CD4-positive, alpha-beta T cell (primary cell): Measurements from ENCODE around the gene ADARB2. TPM values are rescaled to one million over a fixed set of nuclear protein-coding genes. Genes with fewer than 3 reads are reported as not detected.

Experiments
- ATAC-seq: fragments of 200-7000 bp; cut with Tn5 transposase; one replicate; pipeline ENCODE4 v1.10.0; 2022; ENCODE audit warnings: mild to moderate bottlenecking; ENCODE audit not compliant: poor library complexity
- CTCF ChIA-PET: fragments of 350-600 bp; sonication (Branson Sonifier 250); formaldehyde crosslinking; loops from one replicate; lab custom pipeline; 2021; ENCODE audit warnings: antibody characterized with exemption, inconsistent platforms; lab: Charles Lee
- POLR2A ChIA-PET: fragments of 350-600 bp; sonication (Branson Sonifier 250); formaldehyde crosslinking; loops from one replicate; lab custom pipeline; 2021; ENCODE audit warnings: antibody characterized with exemption, inconsistent platforms; lab: Charles Lee
- DNase-seq, 14 experiments: peaks; one replicate each; pipeline ENCODE4 v3.0.0-alpha.2; 2013 to 2020; ENCODE audit warnings: mixed read lengths in 2 of 14
- H3K27ac ChIP-seq, 2 donors: one replicate each; pipeline versions ENCODE4 v1.5.1 to v1.7.0; 2013; ENCODE audit warnings: low read length in 2 of 2, low read depth in 1 of 2, mild to moderate bottlenecking in 1 of 2
- H3K27me3 ChIP-seq, 2 experiments: 1 replicate in 1 of 2; 2 replicates in 1 of 2; pipeline versions ENCODE4 v1.6.1 to v1.7.0; 2013; ENCODE audit warnings: low read length in 2 of 2, control low read depth in 1 of 2, mild to moderate bottlenecking in 1 of 2, moderate library complexity in 1 of 2; ENCODE audit not compliant: insufficient read depth in 2 of 2, control insufficient read depth in 1 of 2
- H3K36me3 ChIP-seq: one replicate; pipeline ENCODE4 v1.6.1; 2013; ENCODE audit warnings: low read length, control low read depth; ENCODE audit not compliant: insufficient read depth
- H3K4me1 ChIP-seq: one replicate; pipeline ENCODE4 v1.6.1; 2013; ENCODE audit warnings: low read length, control low read depth; ENCODE audit not compliant: insufficient read depth
- H3K4me3 ChIP-seq: one replicate; pipeline ENCODE4 v1.5.1; 2013; ENCODE audit warnings: mild to moderate bottlenecking, low read length, moderate library complexity
- H3K9me3 ChIP-seq, 2 experiments: 1 replicate in 1 of 2; 2 replicates in 1 of 2; pipeline versions ENCODE4 v1.6.1 to v1.7.0; 2013; ENCODE audit warnings: low read length in 2 of 2, mild to moderate bottlenecking in 2 of 2, control low read depth in 1 of 2, moderate library complexity in 1 of 2; ENCODE audit not compliant: control insufficient read depth in 1 of 2, insufficient read depth in 1 of 2
- H3K27ac Mint-ChIP-seq: one replicate; pipeline ENCODE4 v1.8.0; 2020; ENCODE audit warnings: mixed read lengths
- H3K27me3 Mint-ChIP-seq: one replicate; pipeline ENCODE4 v1.8.0; 2021; ENCODE audit warnings: mixed read lengths
- H3K36me3 Mint-ChIP-seq: one replicate; pipeline ENCODE4 v1.8.0; 2021; ENCODE audit warnings: low read depth, mixed read lengths
- H3K4me1 Mint-ChIP-seq: one replicate; pipeline ENCODE4 v1.8.0; 2021; ENCODE audit warnings: low read depth, mixed read lengths
- H3K4me3 Mint-ChIP-seq: one replicate; pipeline ENCODE4 v1.8.0; 2020; ENCODE audit warnings: mild to moderate bottlenecking, mixed read lengths
- H3K9me3 Mint-ChIP-seq: one replicate; pipeline ENCODE4 v1.8.0; 2020; ENCODE audit warnings: mixed read lengths
- intact Hi-C, 2 experiments: fragments of 100-400 bp; cut with DNase I in 1 of 2; cut with micrococcal nuclease in 1 of 2; formaldehyde crosslinking; loops; one replicate each; pipeline versions ENCODE4 v1.15.1 to v1.9.0; 2023 to 2025; cut with DNase I, micrococcal nuclease
- total RNA-seq, 174 experiments: library from RNA in 2 of 174; stranded (reverse) in 2 of 174; gene quantifications; one replicate each; pipeline ENCODE4 v1.2.3 and lab custom pipeline; 2021 to 2026
- TF ChIP-seq, protein P1 (sequence below): fragments of 200-600 bp; IDR thresholded peaks from one replicate; pipeline ENCODE4 v1.8.0; 2022; ENCODE audit warnings: antibody characterized with exemption, mild to moderate bottlenecking

ADARB2 gene
- total RNA-seq, 2 experiments from 2014 or later = 0.14 TPM; not detected in 1

GRCh38 chr10:1295756-1296480, 441.4 kb downstream of the ADARB2 start:
- peaks cover 0 to 7% of the 10 kb centered on the region in 2 experiments for H3K27me3 ChIP-seq
- H3K36me3 Mint-ChIP-seq = no peaks in the 10 kb centered on the region
- H3K4me3 ChIP-seq = no peak overlapping the region
- H3K9me3 ChIP-seq = peaks cover 0 to 7% of the 10 kb centered on the region in 2 experiments
- TF ChIP-seq, protein P1, sequence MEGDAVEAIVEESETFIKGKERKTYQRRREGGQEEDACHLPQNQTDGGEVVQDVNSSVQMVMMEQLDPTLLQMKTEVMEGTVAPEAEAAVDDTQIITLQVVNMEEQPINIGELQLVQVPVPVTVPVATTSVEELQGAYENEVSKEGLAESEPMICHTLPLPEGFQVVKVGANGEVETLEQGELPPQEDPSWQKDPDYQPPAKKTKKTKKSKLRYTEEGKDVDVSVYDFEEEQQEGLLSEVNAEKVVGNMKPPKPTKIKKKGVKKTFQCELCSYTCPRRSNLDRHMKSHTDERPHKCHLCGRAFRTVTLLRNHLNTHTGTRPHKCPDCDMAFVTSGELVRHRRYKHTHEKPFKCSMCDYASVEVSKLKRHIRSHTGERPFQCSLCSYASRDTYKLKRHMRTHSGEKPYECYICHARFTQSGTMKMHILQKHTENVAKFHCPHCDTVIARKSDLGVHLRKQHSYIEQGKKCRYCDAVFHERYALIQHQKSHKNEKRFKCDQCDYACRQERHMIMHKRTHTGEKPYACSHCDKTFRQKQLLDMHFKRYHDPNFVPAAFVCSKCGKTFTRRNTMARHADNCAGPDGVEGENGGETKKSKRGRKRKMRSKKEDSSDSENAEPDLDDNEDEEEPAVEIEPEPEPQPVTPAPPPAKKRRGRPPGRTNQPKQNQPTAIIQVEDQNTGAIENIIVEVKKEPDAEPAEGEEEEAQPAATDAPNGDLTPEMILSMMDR = no peak
- H3K36me3 ChIP-seq = no peaks in the 10 kb centered on the region
- peaks cover 37% of the 10 kb centered on the region for H3K27me3 Mint-ChIP-seq
- ChIA-PET CTCF (no interaction called here), POLR2A (no interaction called here)
- H3K4me3 Mint-ChIP-seq = no peak overlapping the region
- no peaks in the 10 kb centered on the region for H3K9me3 Mint-ChIP-seq
- peaks cover 4% of the 10 kb centered on the region for H3K4me1 Mint-ChIP-seq
- intact Hi-C loops = no loop called here
- no peaks in the 10 kb centered on the region for H3K4me1 ChIP-seq
- no peak overlapping the region for H3K27ac ChIP-seq
- H3K27ac Mint-ChIP-seq = no peak overlapping the region
- DNase-seq = no peak
- ATAC-seq = no peak

GRCh38 chr10:1294748-1295147, 442.6 kb downstream of the ADARB2 start:
- intact Hi-C loops = no loop called here
- Mint-ChIP-seq H3K4me1 (peaks cover 4% of the 10 kb centered on the region), H3K4me3 (no peak overlapping the region), H3K27me3 (peaks cover 32% of the 10 kb centered on the region), H3K36me3 (no peaks in the 10 kb centered on the region), H3K27ac (no peak overlapping the region), H3K9me3 (no peaks in the 10 kb centered on the region)
- ATAC-seq (no peak), DNase-seq (no peak)
- Histone ChIP-seq H3K36me3 (no peaks in the 10 kb centered on the region), H3K4me1 (no peaks in the 10 kb centered on the region), H3K4me3 (no peak overlapping the region), H3K27ac (no peak overlapping the region), H3K27me3 (peaks cover 0 to 5% of the 10 kb centered on the region in 2 experiments), H3K9me3 (peaks cover 0 to 6% of the 10 kb centered on the region in 2 experiments)
- TF ChIP-seq, protein P1 = no peak
- CTCF ChIA-PET = no interaction called here
- POLR2A ChIA-PET = no interaction called here

- intact Hi-C loops = no loop called here
- CTCF ChIA-PET = no interaction called here
Measured at GRCh38 chr10:1293636-1294435, 443.5 kb downstream of the ADARB2 start.

More at GRCh38 chr10:1293636-1294435, 443.5 kb downstream of the ADARB2 start:
- Histone ChIP-seq H3K27me3 (peaks cover 0 to 2% of the 10 kb centered on the region in 2 experiments), H3K36me3 (no peaks in the 10 kb centered on the region), H3K9me3 (peaks cover 0 to 4% of the 10 kb centered on the region in 2 experiments), H3K4me3 (no peak overlapping the region), H3K27ac (no peak overlapping the region), H3K4me1 (no peaks in the 10 kb centered on the region)
- H3K4me1 Mint-ChIP-seq = peaks cover under 1% of the 10 kb centered on the region
- DNase-seq = no peak
- no peak overlapping the region for H3K27ac Mint-ChIP-seq
- no peaks in the 10 kb centered on the region for H3K9me3 Mint-ChIP-seq
- TF ChIP-seq, protein P1 = no peak
- no peak overlapping the region for H3K4me3 Mint-ChIP-seq
- ATAC-seq = no peak
- no peaks in the 10 kb centered on the region for H3K36me3 Mint-ChIP-seq
- POLR2A ChIA-PET = no interaction called here
- peaks cover 25% of the 10 kb centered on the region for H3K27me3 Mint-ChIP-seq
